Endothelial cell (in vitro differentiated cells): ENCODE data around the gene C20orf144. TPM values are rescaled to one million over a fixed set of nuclear protein-coding genes. Genes with fewer than 3 reads are reported as not detected.

Experiments
- DNase-seq: peaks from one replicate; pipeline ENCODE4 v3.0.0; 2021; ENCODE audit warnings: low spot score
- H3K27ac Mint-ChIP-seq: one replicate; pipeline ENCODE4 v1.8.0; 2021; ENCODE audit warnings: mixed read lengths, inconsistent platforms; ENCODE audit not compliant: unreplicated experiment
- H3K27me3 Mint-ChIP-seq: one replicate; pipeline ENCODE4 v1.8.0; 2021; ENCODE audit warnings: mild to moderate bottlenecking, moderate library complexity, mixed read lengths, inconsistent platforms; ENCODE audit not compliant: unreplicated experiment
- H3K36me3 Mint-ChIP-seq: one replicate; pipeline ENCODE4 v1.8.0; 2021; ENCODE audit warnings: mild to moderate bottlenecking, low read depth, mixed read lengths, inconsistent platforms; ENCODE audit not compliant: unreplicated experiment
- H3K4me1 Mint-ChIP-seq: one replicate; pipeline ENCODE4 v1.8.0; 2021; ENCODE audit warnings: mild to moderate bottlenecking, mixed read lengths, inconsistent platforms; ENCODE audit not compliant: unreplicated experiment
- H3K4me3 Mint-ChIP-seq: one replicate; pipeline ENCODE4 v1.8.0; 2021; ENCODE audit warnings: mild to moderate bottlenecking, mixed read lengths, inconsistent platforms; ENCODE audit not compliant: unreplicated experiment
- H3K9me3 Mint-ChIP-seq: one replicate; pipeline ENCODE4 v1.8.0; 2021; ENCODE audit warnings: mixed read lengths, inconsistent platforms; ENCODE audit not compliant: unreplicated experiment
- total RNA-seq: library from RNA; stranded (reverse); fragmentation: NEBNext Ultra II Directional; extraction: Animal tissue kit (Norgen Biotek cat#: 25700); gene quantifications from one replicate; pipeline ENCODE4 v1.2.1, GENCODE V29; 2021; ENCODE audit not compliant: unreplicated experiment
- TF ChIP-seq, protein P1 (sequence below): fragments of 200-600 bp; sonication (generic); IDR thresholded peaks from one replicate; pipeline ENCODE4 v1.5.0; 2021; ENCODE audit warnings: antibody characterized with exemption; ENCODE audit not compliant: unreplicated experiment

C20orf144 gene
- total RNA-seq, 1 donor from 2014 or later, result not detected

DNA sequence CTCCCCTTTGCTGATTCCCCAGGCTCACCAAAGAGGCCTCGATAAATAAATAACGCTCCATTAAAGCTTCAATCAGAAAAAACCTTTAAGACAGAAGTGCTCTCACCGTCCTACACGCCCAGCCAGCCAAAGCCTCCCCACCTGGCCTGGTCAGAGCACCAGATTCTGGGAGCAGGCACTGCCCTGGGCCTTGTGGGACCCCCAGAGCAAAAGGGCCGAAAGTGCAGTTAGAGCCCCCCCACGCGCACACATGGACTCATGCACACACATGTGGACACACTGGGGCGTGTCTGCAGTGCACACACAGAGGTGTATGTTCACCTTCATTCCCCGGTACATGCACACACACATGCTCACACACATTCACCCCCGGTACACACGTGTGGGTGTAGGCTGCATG is 14.0 kb downstream of the C20orf144 start:
- no peak overlapping the region for H3K4me3 Mint-ChIP-seq
- peaks cover 14% of the 10 kb centered on the region for H3K4me1 Mint-ChIP-seq
- no peak overlapping the region for H3K27ac Mint-ChIP-seq
- peaks cover 12% of the 10 kb centered on the region for H3K27me3 Mint-ChIP-seq
- no peaks in the 10 kb centered on the region for H3K9me3 Mint-ChIP-seq
- TF ChIP-seq, protein P1, sequence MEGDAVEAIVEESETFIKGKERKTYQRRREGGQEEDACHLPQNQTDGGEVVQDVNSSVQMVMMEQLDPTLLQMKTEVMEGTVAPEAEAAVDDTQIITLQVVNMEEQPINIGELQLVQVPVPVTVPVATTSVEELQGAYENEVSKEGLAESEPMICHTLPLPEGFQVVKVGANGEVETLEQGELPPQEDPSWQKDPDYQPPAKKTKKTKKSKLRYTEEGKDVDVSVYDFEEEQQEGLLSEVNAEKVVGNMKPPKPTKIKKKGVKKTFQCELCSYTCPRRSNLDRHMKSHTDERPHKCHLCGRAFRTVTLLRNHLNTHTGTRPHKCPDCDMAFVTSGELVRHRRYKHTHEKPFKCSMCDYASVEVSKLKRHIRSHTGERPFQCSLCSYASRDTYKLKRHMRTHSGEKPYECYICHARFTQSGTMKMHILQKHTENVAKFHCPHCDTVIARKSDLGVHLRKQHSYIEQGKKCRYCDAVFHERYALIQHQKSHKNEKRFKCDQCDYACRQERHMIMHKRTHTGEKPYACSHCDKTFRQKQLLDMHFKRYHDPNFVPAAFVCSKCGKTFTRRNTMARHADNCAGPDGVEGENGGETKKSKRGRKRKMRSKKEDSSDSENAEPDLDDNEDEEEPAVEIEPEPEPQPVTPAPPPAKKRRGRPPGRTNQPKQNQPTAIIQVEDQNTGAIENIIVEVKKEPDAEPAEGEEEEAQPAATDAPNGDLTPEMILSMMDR, result no peak
- peaks cover 8% of the 10 kb centered on the region for H3K36me3 Mint-ChIP-seq
- no peak for DNase-seq

DNA sequence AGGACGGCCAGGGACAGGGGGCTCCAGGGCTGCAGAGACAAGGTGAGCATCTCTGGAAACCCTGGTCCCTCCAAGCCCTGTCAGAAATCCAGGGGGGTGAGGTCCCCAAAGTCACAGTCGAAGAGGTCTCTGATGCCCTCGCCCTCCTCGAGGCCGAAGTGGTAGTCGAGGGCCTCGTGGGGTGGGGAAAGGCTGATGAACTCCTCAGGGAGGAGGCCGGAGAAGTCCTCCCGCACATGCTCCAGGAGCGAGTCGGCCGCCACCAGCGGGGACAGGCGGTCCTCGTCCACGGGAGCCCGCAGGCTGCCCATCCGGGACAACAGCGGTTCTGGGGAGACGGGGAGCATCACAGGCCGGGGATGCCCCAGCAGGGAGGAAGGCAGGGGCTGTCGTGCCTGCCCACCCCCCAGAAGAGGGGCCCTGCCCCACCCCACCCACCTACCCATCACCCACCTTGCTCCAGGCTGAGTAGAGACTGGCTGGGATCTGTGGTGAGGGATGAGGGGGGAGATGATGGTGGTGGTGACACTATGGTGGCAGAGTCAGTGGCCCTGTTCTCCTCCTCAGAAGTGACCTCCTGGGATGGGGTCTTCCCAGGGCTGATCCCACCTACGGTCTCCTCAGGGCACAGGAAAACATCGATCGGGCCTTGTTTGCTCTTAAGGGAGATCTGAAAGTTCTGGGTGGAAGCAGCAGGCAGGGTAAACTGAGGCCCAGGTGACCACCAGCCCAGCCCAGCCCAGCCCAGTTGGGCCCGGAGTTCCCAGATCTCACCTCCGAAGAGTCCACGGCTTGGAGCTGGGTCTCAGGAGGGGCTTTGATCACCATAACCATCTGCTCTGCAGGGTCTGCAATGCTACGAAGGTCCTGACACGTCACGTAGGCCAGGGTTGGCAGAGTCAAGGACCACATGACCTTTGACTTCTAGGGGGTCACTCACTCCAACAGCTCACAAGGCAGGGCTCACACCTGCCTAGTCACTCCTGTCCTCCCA is 14.8 kb downstream of the C20orf144 start:
- no peaks in the 10 kb centered on the region for H3K9me3 Mint-ChIP-seq

DNA sequence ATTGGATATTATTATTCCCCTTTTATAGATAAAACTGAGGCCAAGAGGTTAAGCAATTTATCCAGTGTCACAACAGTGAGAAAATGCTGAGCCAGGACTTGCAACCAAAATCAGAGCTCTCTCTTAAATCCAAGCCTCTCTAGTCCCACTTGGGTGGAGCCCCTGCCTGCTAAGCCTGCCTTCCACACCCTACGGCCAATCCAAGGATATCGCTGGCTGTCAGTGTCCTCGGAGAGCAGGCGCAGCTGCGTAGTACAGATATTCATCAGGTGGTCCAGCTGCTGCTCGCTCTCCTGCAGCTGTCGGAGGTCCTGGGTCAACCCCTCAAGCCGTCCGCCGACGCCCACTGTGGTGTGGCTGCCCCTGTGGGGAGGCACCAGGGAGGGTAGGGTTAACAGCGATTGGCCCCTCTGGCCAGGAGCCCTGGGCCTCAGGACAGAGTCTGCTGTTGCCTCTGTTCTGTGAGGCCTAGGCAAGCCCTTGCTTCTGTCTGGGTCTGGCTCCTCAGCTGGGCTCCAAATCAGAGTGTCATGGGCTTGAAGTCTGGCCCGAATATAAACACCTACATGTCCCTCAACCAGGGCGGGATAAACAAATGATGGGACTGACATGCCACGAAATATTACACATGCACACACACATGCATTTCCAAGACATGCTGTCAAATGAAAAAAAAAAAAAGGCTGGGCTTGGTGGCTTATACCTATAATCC is 16.0 kb downstream of the C20orf144 start:
- no peak overlapping the region for H3K4me3 Mint-ChIP-seq
- no peak for DNase-seq
- H3K4me1 Mint-ChIP-seq, result peaks cover 8% of the 10 kb centered on the region
- no peak overlapping the region for H3K27ac Mint-ChIP-seq
- TF ChIP-seq, protein P1, result no peak
- H3K27me3 Mint-ChIP-seq, result peaks cover 7% of the 10 kb centered on the region
- peaks cover 8% of the 10 kb centered on the region for H3K36me3 Mint-ChIP-seq
- H3K9me3 Mint-ChIP-seq, result no peaks in the 10 kb centered on the region

More for the DNA sequence above, 14.8 kb downstream of the C20orf144 start:
- H3K27ac Mint-ChIP-seq, result no peak overlapping the region
- peaks cover 13% of the 10 kb centered on the region for H3K4me1 Mint-ChIP-seq
- H3K36me3 Mint-ChIP-seq, result peaks cover 8% of the 10 kb centered on the region
- peaks cover 14% of the 10 kb centered on the region for H3K27me3 Mint-ChIP-seq
- TF ChIP-seq, protein P1, result no peak
- H3K4me3 Mint-ChIP-seq, result no peak overlapping the region
- no peak for DNase-seq

DNA sequence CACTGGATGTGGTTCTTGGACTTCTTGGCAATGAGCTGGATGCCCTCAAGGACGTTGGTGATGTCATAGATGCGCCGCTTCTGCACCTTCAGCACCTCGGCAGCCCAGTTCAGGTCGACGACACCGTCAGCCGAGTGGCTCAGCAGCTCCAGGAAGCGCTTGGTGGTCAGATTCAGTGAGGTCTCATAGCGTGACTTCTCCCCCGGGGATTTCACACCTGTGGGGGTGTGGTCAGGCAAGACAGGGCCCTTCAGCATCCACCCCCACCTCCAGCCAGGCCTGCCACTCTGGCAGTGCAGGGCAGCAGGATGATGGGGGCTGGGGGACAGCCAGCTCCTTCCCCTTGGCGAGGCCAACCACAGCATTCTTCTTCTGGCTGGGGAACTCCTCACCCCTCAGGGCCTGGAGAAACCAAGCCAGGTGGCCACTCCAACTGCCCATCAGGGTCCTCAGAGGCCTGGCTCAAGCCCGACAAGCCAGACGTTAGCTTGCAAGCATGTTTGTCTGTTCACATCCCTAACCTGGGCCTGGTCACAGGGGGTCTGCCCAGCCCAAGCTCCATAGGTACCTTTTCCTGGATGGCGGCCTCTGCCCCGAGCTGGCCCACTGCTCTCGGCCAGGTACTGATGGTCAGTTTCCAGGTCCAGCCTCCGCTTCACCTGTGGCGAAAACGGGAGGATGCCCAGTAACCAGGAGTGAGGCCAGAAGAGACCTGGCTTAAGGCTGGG is 17.8 kb downstream of the C20orf144 start:
- H3K4me3 Mint-ChIP-seq, result no peak overlapping the region
- TF ChIP-seq, protein P1, result no peak
- H3K9me3 Mint-ChIP-seq, result no peaks in the 10 kb centered on the region
- no peak overlapping the region for H3K27ac Mint-ChIP-seq
- H3K27me3 Mint-ChIP-seq, result peaks cover 7% of the 10 kb centered on the region
- no peak for DNase-seq
- peaks cover 3% of the 10 kb centered on the region for H3K4me1 Mint-ChIP-seq
- H3K36me3 Mint-ChIP-seq, result peaks cover 8% of the 10 kb centered on the region
